ENCODE results near the gene OR4D1.

- TF ChIP-seq CTCF (IDR thresholded peaks at IDR 0.05; ENCODE audit: insufficient read depth, low read length, poor library complexity, severe bottlenecking): no peak
- TF ChIP-seq EZH2phosphoT487 (conservative IDR thresholded peaks at IDR 0.05; ENCODE audit: low read length): no peak
These were observed 22.4 kb downstream of the OR4D1 start for GRCh38 chr17:58170622-58171021.
